GF-D8 (cell line): Measurements from ENCODE around the gene PRRC2A.

ENCODE experiments used
- DNase-seq: peaks from one replicate; lab custom pipeline; 2025; lab: John Stamatoyannopoulos, UW

The PRRC2A gene

GRCh38 chr6:31666337-31666965 lies 45.9 kb downstream of the PRRC2A start:
- DNase-seq = no peak

DNA sequence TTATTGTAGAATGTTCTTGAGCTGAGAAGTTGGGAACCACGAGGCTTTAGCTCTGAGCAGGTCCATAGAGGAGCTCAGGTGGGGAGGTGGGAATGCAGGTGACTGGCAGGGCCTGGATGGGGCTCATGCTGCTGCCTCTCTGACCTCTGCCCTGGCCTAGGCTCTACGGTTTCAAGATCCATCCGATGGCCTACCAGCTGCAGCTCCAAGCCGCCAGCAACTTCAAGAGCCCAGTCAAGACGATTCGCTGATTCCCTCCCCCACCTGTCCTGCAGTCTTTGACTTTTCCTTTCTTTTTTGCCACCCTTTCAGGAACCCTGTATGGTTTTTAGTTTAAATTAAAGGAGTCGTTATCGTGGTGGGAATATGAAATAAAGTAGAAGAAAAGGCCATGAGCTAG lies 49.2 kb downstream of the PRRC2A start, which contains the start of gene LY6G5B:
Gene LY6G5B, plus strand, starts transcription at position 301 of the 400 bp plus-strand sequence. CDS start 975 bp downstream, outside the sequence.
- DNase-seq = no peak

DNA sequence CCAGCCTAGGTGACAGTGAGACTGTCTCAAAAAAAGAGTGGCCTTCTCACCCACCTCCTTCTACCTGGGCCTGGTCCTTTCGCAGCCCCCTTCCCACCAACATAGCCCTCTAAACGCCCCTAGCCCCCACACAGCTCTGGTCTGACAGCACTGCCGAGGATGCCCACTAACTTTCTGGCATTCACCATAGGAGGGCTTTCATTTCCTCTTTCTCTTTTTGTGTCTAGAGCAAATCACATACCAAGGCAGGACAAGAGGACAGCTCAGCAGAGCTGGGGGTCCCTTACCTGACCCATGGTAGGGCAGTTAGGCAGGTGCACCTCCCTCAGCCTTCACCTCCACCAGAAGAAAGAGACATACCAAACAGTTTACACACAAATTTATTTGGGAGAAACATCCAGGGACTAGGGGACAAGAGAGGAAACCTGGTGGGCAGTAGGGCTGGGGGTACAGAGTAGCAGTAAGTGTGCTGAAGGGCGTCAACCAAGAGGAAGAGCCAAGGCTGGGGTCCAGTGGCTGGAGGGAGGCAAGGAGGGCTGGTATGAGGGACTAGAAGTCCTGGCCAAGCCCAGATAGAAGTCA lies 55.9 kb downstream of the PRRC2A start:
- no peak for DNase-seq

- DNase-seq = no peak
Observed at GRCh38 chr6:31676904-31677303, 56.4 kb downstream of the PRRC2A start.

- no peak for DNase-seq
Observed at GRCh38 chr6:31677955-31678354, 57.4 kb downstream of the PRRC2A start.

DNA sequence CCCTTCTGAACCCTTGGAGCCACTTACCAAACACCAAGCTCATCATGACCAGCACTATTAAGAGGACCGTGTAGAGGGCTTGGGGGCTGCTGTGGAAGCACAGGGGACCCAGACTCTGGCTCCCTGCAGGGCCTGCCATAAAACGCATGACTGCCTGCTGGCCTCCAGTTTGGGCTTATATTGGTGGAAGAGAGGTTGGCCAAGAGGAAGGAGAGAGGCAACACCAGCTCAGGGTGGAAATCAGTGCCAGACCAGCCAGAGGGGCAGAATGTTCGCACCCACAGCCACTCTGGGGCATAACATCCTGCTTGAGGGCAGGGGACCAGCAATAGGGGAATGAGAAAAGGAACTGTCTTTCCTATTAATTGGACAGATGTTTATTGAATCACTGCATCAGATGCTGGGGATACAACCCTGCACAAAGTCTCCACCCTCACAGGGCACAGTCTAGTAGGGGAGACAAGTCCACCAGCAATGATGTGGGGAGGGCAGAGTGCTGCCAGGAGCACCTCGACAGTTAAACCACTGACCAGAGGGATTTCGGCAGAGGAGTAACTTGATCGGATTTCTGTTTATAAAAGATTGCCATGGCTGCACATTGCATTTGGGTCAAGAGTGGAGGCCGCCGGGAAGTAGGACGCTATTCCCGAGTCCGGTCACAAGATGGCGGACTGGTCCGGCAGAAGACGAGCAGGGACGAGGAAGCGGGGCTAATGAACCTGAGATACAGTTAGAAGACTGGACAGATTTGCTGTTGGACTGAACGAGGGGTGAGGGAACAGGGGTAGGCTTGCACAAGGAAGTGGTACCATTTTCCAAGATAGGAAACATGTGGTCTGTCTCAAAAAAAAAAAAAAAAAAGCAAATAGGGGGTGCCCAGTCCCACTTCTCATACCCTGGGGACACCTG lies 60.0 kb downstream of the PRRC2A start, which contains the start of gene LY6G5C:
Gene LY6G5C, minus strand, starts transcription at position 842 of the 909 bp plus-strand sequence. Its CDS starts 694 bp downstream, at position 148.
- peak; percentile 65 for DNase-seq

DNA sequence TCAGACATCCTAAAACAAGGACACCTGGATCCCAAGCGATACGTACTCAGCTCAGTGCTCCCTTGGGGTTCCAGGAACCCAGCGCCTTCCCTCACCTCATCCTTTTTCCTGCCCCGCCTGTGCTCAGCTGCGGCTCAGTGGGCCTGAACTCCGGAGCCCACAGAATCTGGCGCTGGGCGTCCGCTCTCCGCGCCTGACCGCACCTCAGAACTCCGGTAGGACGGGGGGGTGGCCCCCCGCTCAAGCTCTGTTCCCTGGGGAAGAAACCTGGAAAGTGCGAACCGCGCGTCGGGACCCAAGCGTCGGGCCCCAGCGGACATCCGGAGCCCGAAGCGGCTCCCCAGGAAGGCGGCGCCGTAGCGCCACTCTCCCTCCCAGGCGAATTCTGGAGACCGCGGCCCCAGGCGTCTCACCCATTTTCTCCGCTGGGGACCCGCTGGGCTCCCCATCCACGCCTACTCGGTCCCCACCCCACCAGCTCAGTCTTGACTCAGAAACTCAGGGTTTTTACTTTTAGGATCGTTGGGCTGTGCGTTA lies 60.7 kb downstream of the PRRC2A start:
- DNase-seq = no peak

- DNase-seq = no peak
Observed at GRCh38 chr6:31683591-31683990, 63.1 kb downstream of the PRRC2A start.

DNA sequence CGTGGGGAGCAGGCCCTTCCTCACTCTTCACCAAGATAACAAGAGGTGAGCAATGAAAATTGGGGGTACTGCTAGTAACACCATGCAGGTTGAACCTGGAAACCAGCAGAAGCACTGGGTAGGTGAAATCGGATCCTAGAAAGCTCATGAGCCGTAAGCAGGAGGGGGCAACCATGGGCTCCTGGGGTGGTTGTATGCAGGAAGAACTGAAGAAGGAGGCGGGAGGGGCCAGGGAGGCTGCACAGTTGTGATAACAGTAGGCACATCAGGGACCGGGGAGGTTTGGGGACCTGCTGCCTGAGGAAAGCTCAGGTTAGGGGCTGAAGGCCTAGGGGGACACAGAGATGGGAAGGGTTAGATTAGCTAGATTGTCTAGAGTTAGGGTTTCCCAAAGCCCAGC lies 66.0 kb downstream of the PRRC2A start:
- DNase-seq = no peak

- DNase-seq = no peak
Observed at GRCh38 chr6:31687321-31687720, 66.8 kb downstream of the PRRC2A start.
